ENCODE results near the gene AIRE. TPM values are rescaled to one million over a fixed set of nuclear protein-coding genes. Genes with fewer than 3 reads are reported as not detected.

The AIRE gene
- total RNA-seq, 6 experiments from 2014 or later: not detected

DNA sequence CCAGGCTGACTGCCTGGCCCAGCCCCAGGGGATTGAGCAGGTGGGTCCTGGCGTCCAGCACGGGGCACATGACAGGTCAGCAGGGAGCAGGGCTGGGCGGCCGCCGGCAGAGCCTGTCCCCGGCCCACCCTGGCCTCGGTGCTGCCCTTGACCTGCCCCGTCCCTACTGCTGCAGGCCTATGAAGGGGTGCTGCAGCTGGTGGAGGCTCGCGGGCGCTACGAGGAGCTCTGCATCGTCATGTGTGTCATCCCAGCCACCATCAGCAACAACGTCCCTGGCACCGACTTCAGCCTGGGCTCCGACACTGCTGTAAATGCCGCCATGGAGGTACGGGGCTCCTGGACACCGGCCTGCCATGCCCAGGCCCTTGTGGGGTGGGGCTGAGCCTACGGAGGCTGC, 37.9 kb downstream of the AIRE start:
- peaks cover 0 to 33% (median 0%) of the 10 kb centered on the region in 4 donors for H3K36me3 ChIP-seq
- no peak for DNase-seq
- no peak for ATAC-seq

DNA sequence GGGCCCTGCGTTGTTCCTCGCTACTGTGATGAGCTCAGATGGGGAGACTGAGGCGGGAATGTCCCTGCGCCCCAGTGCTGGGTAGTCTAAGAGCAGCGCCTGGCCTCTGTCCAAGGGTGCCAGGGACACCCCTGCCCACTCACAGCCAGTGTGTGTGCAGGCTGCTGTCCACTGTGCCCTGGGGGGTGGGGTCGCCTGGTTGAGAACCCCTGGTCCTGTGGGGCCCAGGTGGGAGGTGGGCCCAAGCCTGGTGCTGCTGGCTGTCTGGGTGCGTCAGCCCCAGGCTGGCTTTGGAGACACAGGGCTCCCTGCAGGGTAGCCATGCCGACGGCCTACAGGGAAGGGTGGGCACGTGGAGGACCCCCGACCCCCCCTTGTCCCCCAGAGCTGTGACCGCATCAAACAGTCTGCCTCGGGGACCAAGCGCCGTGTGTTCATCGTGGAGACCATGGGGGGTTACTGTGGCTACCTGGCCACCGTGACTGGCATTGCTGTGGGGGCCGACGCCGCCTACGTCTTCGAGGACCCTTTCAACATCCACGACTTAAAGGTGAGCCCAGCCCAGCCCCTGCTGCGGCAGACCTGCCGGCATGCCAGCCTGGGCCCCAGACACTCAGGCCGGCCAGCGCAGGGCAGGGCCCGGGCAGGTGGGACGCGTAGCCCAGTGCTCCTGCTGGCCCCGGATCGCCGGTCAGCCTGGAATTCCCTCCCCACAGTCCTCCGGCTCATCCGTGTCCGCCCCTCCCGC, 38.6 kb downstream of the AIRE start:
- Histone ChIP-seq H3K27me3 (no peaks in the 10 kb centered on the region), H3K27ac (no peak overlapping the region), H3K4me1 (no peaks in the 10 kb centered on the region), H3K36me3 (peaks cover 0 to 32% (median 0%) of the 10 kb centered on the region in 4 donors), H3K9me3 (no peaks in the 10 kb centered on the region), H3K4me3 (no peak overlapping the region)
- WGBS (ENCODE audit: insufficient coverage, low coverage, low lambda C conversion rate, missing lambda C conversion rate): no CpG with 5 or more reads among the region's 37 CpGs
- intact Hi-C loops (cut with DNase I): no loop called here
- ATAC-seq (no peak), DNase-seq (no peak)
- TF ChIP-seq, protein P1, sequence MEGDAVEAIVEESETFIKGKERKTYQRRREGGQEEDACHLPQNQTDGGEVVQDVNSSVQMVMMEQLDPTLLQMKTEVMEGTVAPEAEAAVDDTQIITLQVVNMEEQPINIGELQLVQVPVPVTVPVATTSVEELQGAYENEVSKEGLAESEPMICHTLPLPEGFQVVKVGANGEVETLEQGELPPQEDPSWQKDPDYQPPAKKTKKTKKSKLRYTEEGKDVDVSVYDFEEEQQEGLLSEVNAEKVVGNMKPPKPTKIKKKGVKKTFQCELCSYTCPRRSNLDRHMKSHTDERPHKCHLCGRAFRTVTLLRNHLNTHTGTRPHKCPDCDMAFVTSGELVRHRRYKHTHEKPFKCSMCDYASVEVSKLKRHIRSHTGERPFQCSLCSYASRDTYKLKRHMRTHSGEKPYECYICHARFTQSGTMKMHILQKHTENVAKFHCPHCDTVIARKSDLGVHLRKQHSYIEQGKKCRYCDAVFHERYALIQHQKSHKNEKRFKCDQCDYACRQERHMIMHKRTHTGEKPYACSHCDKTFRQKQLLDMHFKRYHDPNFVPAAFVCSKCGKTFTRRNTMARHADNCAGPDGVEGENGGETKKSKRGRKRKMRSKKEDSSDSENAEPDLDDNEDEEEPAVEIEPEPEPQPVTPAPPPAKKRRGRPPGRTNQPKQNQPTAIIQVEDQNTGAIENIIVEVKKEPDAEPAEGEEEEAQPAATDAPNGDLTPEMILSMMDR (IDR thresholded peaks at IDR 0.05): no peak
- no peak for TF ChIP-seq POLR2A (IDR thresholded peaks at IDR 0.05)

More for the DNA sequence above, 37.9 kb downstream of the AIRE start:
- intact Hi-C loops (cut with DNase I): no loop called here
- no peaks in the 10 kb centered on the region for H3K9me3 ChIP-seq
- TF ChIP-seq, protein P1 (IDR thresholded peaks at IDR 0.05): no peak
- no peak for TF ChIP-seq POLR2A (IDR thresholded peaks at IDR 0.05)
- no peak overlapping the region for H3K4me3 ChIP-seq
- WGBS (ENCODE audit: insufficient coverage, low coverage, low lambda C conversion rate, missing lambda C conversion rate): no CpG with 5 or more reads among the region's 20 CpGs
- H3K27ac ChIP-seq: no peak overlapping the region
- no peaks in the 10 kb centered on the region for H3K27me3 ChIP-seq
- H3K4me1 ChIP-seq: no peaks in the 10 kb centered on the region

DNA sequence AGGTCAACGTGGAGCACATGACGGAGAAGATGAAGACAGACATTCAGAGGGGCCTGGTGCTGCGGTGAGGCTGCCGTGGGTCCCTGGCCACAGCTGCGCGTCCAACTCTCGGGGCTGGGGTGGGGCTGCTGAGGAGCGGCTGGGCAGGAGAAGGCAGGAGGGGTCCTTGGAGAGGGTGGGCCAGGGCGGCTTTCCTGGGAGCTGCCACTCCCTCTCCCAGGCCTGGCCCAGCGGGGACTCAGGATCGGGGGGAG, 39.1 kb downstream of the AIRE start:
- H3K4me1 ChIP-seq: no peaks in the 10 kb centered on the region
- DNase-seq (no peak), ATAC-seq (no peak)
- no peaks in the 10 kb centered on the region for H3K27me3 ChIP-seq
- intact Hi-C loops (cut with DNase I): no loop called here
- no peak overlapping the region for H3K27ac ChIP-seq
- no peak for TF ChIP-seq POLR2A (IDR thresholded peaks at IDR 0.05)
- TF ChIP-seq, protein P1 (IDR thresholded peaks at IDR 0.05): no peak
- WGBS (ENCODE audit: insufficient coverage, low coverage, low lambda C conversion rate, missing lambda C conversion rate): 96% methylated on average over 4 of the region's 11 CpGs
- no peak overlapping the region for H3K4me3 ChIP-seq
- H3K9me3 ChIP-seq: no peaks in the 10 kb centered on the region
- H3K36me3 ChIP-seq: peaks cover 0 to 27% (median 0%) of the 10 kb centered on the region in 4 donors

DNA sequence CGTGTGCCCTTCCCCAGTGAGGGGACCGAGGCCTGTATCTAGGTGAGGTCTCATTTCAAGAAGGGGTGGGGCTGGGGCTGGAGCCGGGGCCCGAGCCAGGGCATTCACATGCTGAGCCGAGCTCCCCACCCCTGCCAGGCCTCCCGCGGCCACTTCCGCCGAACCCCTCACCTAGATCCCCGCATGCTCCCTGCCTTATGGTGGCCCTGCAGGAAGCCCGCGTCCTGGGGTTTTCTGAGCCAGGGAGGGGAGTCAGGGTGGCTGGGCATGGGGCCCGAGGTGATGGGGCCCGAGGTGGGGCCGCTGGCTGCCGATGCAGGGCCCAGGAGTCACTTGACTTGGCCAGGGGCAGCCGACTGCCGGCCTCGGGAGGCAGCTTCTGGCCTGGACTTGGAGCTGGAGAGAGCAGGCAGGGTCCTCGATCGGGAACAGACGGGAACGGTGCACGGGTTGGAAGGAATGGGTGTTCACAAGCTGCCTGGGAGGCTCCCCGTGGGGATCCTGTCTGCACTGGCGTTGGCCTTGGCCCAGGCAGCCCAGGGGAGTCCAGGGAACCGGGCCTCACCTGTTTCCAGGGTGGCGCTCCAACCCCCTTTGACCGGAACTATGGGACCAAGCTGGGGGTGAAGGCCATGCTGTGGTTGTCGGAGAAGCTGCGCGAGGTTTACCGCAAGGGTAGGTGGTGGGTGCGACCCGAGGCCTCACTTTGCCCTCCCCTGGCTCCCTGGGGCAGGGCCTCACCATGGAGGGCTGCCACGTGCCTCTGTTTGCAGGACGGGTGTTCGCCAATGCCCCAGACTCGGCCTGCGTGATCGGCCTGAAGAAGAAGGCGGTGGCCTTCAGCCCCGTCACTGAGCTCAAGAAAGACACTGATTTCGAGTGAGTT, 40.0 kb downstream of the AIRE start:
- H3K27ac ChIP-seq: no peak overlapping the region
- H3K9me3 ChIP-seq: no peaks in the 10 kb centered on the region
- H3K36me3 ChIP-seq: peaks cover 0 to 27% (median 0%) of the 10 kb centered on the region in 4 donors
- H3K4me3 ChIP-seq: no peak overlapping the region
- TF ChIP-seq POLR2A (IDR thresholded peaks at IDR 0.05): no peak
- TF ChIP-seq, protein P1 (IDR thresholded peaks at IDR 0.05): no peak
- H3K27me3 ChIP-seq: no peaks in the 10 kb centered on the region
- 79% methylated on average over 9 of the region's 44 CpGs for WGBS (ENCODE audit: insufficient coverage, low coverage, low lambda C conversion rate, missing lambda C conversion rate)
- ATAC-seq (no peak), DNase-seq (no peak)
- no peaks in the 10 kb centered on the region for H3K4me1 ChIP-seq
- intact Hi-C loops (cut with DNase I): no loop called here
